ENCODE measurements around the gene MAGEB3. TPM values are rescaled to one million over a fixed set of nuclear protein-coding genes. Genes with fewer than 3 reads are reported as not detected.

The MAGEB3 gene
- total and polyA plus RNA-seq, 9 of the 15 experiments (the other 6 are each of a cell fraction or from before 2014, with no cell fraction given): 0.07 to 0.11 TPM; not detected in 7

DNA sequence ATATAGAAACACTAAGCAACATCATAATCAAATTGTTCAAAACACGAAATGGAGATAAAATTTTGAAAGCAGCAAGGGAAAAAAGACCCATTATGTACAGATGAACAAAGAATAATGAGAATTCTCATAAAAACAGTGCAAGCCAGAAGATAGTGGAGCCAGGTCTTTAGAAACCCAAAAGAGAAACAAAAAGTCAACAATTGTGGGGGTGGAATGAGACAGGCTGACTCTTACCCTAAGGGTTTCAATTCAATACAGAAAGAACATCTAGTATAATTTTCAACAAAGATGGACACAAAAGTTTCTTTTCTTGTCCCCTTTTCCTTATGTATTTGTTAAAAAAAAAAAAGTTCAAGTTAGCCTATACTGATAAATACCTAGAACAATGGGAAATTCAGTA lies 49.1 kb upstream of the MAGEB3 start:
- no peak overlapping the region for H3K4me3 ChIP-seq
- H2AFZ ChIP-seq (ENCODE audit: low read depth, low read length): no peak overlapping the region
- TF ChIP-seq, protein P1, sequence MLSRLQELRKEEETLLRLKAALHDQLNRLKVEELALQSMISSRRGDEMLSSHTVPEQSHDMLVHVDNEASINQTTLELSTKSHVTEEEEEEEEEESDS (CRISPR knock-in tag; IDR thresholded peaks at IDR 0.05): no peak
- TF ChIP-seq HDAC2 (IDR thresholded peaks at IDR 0.05): no peak
- H3K9ac ChIP-seq (ENCODE audit: insufficient read depth in 1 of 2, low read depth in 2 of 2, low read length in 2 of 2): no peak overlapping the region
- no TSS peak for BruUV-seq (replicated peaks)
- DNase-seq (ENCODE audit: extremely low read depth in 1 of 4, low spot score in 3 of 4) (no peak), ATAC-seq (no peak), FAIRE-seq (no peak)
- H3K27me3 ChIP-seq (ENCODE audit: control insufficient read depth in 2 of 2, insufficient read depth in 2 of 2, low read length in 2 of 2): no peaks in the 10 kb centered on the region; a peak in 1 of 5 replicates
- ChIA-PET POLR2A (no interaction called here), CTCF (ENCODE audit: low intra/inter-chr PET ratio) (no interaction called here)
- H3K27ac ChIP-seq (ENCODE audit: extremely low read depth, low read depth, low read length): no peak overlapping the region
- intact Hi-C loops (cut with micrococcal nuclease) (no loop called here), in situ Hi-C loops (cut with MboI) (no loop called here)
- no peaks in the 10 kb centered on the region for H3K9me3 ChIP-seq (replicated peaks; ENCODE audit: control insufficient read depth, insufficient read depth, low read depth, low read length)
- no peaks in the 10 kb centered on the region for H3K9me1 ChIP-seq (ENCODE audit: control insufficient read depth, insufficient read depth, low read length)
- H3K79me2 ChIP-seq (ENCODE audit: control insufficient read depth, insufficient read depth, low read length): no peaks in the 10 kb centered on the region
- H3K36me3 ChIP-seq (ENCODE audit: control insufficient read depth, insufficient read depth, low read length): no peaks in the 10 kb centered on the region
- H3K4me1 ChIP-seq (replicated peaks in 1 of 2; ENCODE audit: control insufficient read depth in 2 of 2, insufficient read depth in 2 of 2, low read length in 2 of 2): no peaks in the 10 kb centered on the region
- WGBS (ENCODE audit: insufficient coverage, low coverage, missing lambda C conversion rate): 0% methylated on average over 1 of the region's 1 CpG
- no peaks in the 10 kb centered on the region for H4K20me1 ChIP-seq (replicated peaks; ENCODE audit: control insufficient read depth, insufficient read depth, low read length)
- H3K4me2 ChIP-seq (ENCODE audit: insufficient read depth, low read length): no peak overlapping the region

DNA sequence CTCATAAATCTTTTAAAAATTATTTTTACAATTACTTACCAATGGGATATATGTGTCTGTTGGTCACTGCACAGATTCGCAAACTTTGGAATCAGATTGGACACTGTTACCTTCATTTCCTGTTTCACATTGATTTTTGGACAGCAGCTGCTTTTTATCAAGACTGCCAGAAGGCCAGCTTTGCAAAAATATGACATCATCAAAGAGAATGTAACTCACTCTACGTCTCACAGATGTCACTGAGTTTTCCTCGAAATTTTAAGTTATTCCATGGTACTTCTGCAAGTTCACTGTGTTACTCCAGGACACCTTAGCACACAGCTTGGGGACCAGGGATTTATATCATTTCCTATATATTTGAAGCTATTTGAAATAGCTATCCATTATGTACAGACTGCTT lies 46.9 kb upstream of the MAGEB3 start:
- Histone ChIP-seq H3K27me3 (ENCODE audit: control insufficient read depth in 2 of 2, insufficient read depth in 2 of 2, low read length in 2 of 2) (no peaks in the 10 kb centered on the region; a peak in 1 of 5 replicates), H3K27ac (ENCODE audit: extremely low read depth, low read depth, low read length) (no peak overlapping the region), H3K4me2 (ENCODE audit: insufficient read depth, low read length) (no peak overlapping the region), H3K9me3 (replicated peaks; ENCODE audit: control insufficient read depth, insufficient read depth, low read depth, low read length) (no peaks in the 10 kb centered on the region), H4K20me1 (replicated peaks; ENCODE audit: control insufficient read depth, insufficient read depth, low read length) (no peaks in the 10 kb centered on the region), H3K36me3 (ENCODE audit: control insufficient read depth, insufficient read depth, low read length) (no peaks in the 10 kb centered on the region), H3K9me1 (ENCODE audit: control insufficient read depth, insufficient read depth, low read length) (no peaks in the 10 kb centered on the region), H2AFZ (ENCODE audit: low read depth, low read length) (no peak overlapping the region), H3K9ac (ENCODE audit: insufficient read depth in 1 of 2, low read depth in 2 of 2, low read length in 2 of 2) (no peak overlapping the region), H3K79me2 (ENCODE audit: control insufficient read depth, insufficient read depth, low read length) (no peaks in the 10 kb centered on the region), H3K4me1 (replicated peaks in 1 of 2; ENCODE audit: control insufficient read depth in 2 of 2, insufficient read depth in 2 of 2, low read length in 2 of 2) (no peaks in the 10 kb centered on the region), H3K4me3 (no peak overlapping the region)
- no peak for DNase-seq (ENCODE audit: extremely low read depth in 1 of 4, low spot score in 3 of 4)
- no peak for FAIRE-seq
- intact Hi-C loops (cut with micrococcal nuclease) (no loop called here), in situ Hi-C loops (cut with MboI) (no loop called here)
- WGBS (ENCODE audit: insufficient coverage, low coverage, missing lambda C conversion rate): 7% methylated on average over 2 of the region's 3 CpGs
- no TSS peak for BruUV-seq (replicated peaks)
- no peak for ATAC-seq
- ChIA-PET CTCF (ENCODE audit: low intra/inter-chr PET ratio) (no interaction called here), POLR2A (no interaction called here)
- TF ChIP-seq CBFA2T3 (IDR thresholded peaks at IDR 0.05) (peak; percentile 46), NUFIP1 (IDR thresholded peaks at IDR 0.05; ENCODE audit: partially characterized antibody) (no peak), CREM (IDR thresholded peaks at IDR 0.05; ENCODE audit: low read depth) (0 out of 2 replicates have a peak, but pooled peaks have one; percentile 20), CBFA2T2 (conservative IDR thresholded peaks at IDR 0.05) (no peak; the same call in 1 of the 2 replicates), ZMIZ1 (IDR thresholded peaks at IDR 0.05; ENCODE audit: low read depth in 2 of 2, low read length in 2 of 2) (no peak), ZNF316 (IDR thresholded peaks at IDR 0.05) (no peak)
